Stimulated activated CD4-positive, alpha-beta T cell treated with anti-CD3 and anti-CD28 coated beads, Interleukin-4, amount 100 ng/mL, for 4 hours (primary cell): ENCODE results near the gene ZNF407.
"Not testable (repeated sequence)": the region's sequence is repeated elsewhere in the genome, so short reads cannot be mapped to it uniquely, and the experiment has no call there.

Source experiments
- DNase-seq, 2 experiments: peaks; one replicate each; pipeline ENCODE4 v3.0.0-alpha.2; 2020

ZNF407 gene

DNA sequence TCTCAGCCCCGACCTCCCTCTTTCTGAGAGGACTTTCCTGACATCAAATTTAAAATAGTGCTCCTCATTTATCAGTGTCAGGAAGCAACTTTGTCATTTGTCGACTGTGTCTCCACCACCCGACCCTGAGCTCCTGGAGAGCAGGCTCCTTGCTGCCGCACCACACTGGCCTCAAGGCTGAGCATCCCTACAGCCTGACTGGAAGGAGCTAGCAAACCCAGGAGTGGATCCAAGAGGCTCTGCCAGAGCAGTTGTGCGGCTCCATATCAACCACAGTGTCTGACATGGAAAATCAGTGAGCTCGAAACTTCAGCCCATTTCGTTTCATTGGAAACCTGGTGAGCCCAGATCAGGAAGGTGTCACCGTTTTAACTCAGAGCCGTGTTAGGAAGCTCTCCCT lies 486.1 kb downstream of the ZNF407 start:
- no peak for DNase-seq

DNA sequence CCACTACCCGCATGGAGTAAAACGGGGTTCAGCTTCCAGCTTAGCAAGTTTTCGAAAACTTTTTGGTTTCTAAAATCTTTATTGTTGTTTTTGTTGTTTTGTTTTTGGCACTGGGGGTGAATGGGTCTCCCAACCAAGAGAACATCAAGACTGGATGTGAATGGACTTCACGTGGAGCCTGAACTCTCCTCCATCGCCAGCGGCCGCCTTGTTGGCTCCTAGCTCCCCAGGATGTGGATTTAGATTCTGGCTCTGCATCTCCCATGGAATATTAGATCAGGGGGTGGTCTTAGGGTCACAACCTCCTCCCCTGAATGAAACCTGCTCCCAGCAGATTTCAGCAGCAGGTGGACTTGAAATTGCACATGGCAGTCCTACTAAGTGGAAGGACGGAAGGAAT lies 488.0 kb downstream of the ZNF407 start:
- not testable (repeated sequence) for DNase-seq

DNA sequence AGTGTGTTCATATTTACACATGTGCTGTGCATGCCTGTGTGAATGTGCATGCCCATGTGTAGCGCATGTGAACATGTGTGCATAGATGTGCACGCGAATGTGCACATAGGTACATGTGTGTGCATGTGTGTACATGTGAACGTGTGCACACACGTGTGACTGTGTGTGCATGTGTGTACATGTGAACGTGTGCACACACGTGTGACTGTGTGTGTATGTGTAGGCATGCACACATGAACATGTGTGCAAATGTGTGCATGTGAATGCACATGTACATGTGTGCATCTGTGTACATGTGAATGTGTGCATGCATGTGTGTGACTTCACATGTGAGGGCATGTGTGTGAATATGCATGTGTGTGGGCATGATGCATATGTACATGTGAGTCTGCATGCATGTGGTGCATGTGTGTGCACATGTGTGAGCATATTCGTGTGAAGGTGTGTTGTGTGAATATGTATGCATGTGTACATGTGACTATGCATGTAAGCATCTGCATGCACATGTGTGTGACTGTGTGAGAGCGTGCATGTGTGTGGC lies 488.9 kb downstream of the ZNF407 start:
- DNase-seq: no peak

DNA sequence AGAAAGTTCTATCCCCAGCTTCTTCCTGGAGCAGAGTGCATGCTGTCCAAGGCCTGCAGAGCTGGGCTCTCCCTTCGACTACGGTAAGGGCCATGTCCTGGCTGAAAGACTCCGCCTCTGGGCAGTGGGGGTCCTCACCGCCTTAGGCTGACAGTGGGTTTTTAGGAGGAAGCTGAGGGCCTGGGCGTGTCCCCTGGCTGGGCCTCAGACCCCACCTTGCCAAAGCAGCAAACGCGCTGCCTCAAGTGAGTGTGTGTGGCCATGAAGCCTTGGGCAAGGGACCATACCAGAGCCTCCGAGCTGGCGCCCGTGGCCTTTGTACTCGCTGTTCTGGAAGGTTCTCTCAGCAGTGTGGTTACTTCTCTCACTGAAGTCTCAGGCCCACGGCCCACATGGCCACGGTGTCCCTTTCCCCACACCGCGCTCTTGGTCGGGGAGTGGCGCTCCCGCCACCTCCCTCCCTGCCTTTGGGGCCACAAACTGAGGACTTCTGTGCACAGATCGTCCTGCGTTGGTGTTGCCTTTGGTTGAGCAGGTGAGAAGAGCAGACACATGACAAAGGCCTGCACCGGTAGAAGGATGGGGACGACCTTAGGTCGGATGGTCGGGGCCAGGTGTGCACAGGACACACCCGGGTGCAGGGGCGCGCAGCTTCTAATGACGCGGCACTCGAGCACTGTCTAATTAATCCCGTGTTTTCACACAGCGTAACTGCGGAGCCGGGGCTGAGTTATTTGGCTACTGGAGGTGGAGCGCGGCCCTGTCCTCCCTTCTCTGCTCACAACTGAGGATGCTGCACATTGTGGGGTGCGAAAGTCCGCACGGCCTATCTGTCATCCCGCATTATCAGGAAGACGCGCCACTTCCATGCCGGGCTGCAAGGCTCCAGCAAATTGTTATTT lies 489.7 kb downstream of the ZNF407 start:
- DNase-seq: no peak

DNA sequence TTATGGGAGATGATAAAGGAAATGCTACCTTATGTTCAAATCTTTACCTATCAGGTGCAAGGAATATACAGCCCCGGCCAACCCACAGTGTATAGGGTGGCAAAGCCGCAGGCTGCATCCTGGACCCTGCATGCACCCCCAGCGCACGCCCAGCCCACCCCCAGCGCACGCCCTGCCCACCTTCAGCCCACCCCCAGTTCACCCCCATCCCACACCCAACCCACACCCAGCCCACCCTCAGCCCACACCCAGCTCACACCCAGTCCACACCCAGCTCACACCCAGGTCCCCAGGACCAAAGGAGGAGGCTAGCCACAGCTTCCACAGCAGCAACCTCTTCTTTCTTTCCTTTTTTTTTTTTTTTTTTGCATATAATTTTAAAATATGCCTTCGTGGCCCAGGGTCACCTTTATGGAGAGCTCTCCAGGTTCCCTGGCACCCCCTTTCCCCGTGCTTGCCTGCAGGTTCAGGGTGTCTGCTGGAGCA lies 490.4 kb downstream of the ZNF407 start:
- no peak for DNase-seq

DNA sequence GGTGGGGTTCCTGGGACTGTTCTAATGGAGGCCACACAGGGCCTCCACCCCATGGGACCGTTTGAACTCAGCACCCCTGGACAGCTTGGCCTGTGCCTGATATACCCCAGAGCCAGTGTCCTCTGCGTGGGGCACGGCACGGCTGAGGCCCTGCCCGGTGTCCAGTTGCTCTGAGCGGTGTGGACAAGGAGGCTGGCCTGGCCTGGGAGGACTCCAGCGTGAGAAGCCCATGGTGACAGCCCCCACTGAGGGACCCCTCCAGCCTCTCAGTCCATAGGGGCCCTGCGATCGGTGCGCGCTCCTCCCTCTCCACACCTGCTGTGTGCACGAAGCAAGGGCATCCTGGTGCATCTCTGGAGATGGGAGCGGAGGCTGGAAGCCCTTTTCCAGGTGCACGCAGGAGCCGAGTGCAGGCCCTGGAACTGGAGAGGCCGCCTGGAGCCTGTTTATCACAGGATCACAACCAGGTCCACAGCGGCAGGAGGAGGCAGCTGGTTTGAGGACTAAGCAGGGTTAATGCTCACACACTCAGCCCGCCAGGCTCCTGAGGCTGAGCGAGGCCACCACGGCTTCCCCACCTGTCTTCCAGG lies 491.0 kb downstream of the ZNF407 start:
- no peak for DNase-seq

DNA sequence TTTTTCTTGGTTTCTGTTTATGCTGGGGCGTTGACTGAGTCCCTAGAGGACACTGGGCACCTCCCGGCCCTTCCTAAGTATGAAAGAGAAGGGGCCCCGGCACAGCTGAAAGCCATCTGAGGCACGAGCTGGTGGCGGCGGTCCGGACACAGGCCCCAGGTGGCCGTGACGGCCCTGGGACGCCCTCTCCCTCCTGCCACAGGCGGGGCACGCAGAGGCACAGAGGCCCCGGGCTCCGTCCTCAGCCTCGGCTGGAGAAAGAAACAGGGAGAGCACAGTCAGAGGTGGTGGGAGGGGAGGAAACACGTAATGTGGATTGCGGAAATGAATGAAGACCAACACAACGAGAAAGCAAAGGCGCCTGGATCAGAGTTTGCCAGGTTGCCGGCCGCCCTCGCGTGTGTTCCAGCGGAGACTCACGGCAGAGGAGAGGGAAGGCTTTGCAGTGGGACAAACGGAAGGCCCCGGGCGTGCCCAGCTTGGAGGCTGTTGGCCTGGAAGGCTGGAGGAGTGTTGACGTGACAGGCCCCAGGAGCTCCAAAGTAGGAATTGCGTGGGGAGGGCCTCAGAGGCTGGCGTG lies 492.2 kb downstream of the ZNF407 start:
- DNase-seq: no peak

DNA sequence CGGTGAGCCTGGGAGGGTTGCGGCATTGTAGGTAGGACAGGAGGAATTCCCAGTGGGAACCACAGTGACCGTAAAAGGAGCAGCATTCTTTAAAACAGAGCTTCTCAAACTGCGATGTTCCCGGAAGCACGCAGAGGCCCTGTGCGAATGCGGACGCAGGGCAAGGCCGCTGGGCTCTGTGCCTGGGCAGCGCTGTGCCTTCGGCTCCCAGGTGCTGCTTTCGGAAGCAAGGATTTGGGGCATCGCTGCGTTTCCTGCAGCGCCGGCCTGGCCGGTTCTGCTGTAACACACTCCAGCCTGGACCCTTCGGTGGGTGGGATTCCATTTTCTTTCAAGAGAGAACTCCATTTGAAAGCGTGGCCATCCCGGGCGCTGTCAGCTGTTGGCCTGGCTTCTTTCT lies 492.7 kb downstream of the ZNF407 start:
- DNase-seq: no peak

DNA sequence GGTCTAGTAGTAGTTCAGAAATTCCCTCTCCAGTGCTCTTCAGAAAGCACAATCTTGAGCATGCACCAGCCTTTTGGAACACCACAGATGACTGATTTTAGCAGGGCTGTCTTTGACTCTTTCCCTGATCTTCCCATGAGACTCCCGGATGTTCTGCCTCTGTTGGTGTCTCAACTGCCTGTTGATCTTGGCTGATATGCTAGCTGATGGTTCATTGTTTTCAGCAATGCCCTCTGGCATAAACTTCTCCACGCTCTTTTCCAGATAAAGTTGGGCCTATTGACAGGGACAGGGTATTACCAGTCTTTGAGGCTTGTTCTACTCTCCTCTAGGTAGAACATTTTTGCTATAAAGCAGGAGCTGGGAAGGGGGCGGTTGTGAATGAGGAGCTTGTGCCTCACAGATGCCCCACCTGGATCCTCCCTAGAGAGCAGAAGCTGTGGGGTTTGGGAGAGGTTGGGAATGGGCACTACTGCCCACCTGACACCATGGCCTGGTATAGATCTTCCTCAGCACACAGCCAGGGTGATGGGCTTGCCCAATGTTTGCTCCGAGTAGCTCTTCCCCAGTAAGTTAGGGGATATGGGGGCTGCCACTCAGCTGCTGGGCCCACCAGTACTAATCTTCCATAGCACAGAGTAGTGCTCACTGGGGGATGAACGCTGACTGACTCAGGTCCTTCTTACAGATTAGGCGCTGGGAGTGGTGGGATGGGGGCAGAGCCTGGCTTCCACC lies 500.0 kb downstream of the ZNF407 start:
- DNase-seq: no peak

DNA sequence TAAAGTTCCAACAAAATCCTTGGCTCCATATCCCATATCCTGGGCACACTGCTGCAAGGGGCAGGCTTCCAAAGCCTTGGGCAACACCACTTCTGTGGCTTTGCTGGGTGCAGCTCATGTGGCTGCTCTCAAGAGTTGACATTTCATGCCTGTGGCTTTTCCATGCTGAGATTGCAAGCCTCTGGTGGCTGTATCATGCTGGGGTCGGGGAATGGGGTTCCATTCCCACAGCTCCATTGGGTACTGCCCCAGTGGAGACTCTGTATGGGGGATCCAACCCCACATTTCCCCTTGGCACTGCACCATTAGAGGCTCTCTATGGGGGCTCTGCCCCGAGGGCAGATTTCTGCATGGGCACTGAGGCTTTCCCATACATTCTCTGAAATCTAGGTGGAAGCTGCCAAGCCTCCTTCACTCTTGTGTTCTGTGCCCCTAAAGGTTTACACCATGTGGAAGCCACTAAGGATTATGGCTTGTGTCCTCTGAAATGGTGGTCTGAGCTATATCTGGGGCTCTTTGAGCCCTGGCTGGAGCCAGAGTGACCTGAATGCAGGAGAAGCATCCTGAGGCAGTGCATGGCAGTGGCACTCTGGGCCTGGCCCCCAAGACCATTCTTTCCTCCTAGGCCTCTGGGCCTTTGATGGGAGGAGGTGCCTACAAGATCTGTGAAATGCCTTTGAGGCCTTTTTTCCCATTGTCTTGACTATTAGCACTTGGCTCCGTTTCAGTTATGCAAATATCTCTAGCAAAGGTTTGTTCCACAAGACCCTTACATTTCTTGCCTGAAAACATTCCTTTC lies 503.4 kb downstream of the ZNF407 start:
- DNase-seq: no peak

DNA sequence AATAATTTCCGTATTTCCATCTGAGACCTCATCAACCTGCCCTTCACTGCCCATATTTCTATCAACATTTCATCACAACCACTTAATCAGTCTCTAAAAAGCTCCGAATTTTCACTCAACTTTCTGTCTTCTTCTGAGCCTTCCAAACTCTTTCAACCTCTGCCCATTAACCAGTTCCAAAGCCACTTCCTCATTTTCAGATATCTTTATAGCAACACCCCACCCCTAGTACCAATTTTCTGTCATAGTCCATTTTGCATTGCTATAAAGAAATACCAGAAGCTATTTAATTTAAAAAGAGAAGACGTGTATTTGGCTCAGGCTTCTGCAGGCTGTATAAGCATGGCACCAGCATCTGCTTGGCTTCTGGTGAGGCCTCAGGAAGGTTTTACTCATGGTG lies 504.2 kb downstream of the ZNF407 start:
- DNase-seq: no peak

DNA sequence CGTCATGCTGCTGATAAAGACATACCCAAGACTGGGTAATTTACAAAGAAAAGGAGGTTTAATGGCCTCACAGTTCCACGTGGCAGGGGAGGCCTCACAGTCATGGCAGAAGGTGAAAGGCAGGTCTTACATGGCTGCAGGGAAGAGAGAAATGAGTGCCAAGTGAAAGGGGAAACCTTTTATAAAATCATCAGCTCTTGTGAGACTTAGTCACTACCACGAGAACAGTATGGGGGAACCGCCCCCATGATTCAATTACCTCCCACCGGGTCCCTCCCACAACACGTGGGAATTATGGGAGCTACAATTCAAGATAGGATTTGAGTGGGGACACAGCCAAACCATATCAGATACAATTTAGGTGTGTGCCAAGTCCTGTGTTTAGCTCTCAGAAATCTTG lies 506.4 kb downstream of the ZNF407 start:
- not testable (repeated sequence) for DNase-seq

DNA sequence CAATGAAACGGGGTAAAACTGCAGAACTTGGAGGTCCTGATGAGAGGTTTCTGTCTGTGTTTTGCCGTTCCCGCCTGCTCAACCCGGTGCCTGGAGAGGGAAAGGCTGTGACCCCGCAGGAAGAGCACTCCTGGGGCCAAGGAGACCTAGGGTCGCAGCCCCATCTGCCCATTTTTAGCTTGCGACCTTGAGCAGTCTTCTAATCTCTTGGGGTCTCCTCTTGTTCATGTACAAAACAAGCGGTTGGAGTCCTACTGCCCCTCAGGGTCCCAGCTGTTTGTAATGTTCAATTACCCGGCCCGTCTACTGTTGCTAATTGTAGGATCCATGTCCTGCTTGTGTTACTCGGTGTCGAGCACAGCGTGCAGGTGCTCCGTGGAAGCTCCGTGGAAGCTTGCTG lies 506.8 kb downstream of the ZNF407 start:
- DNase-seq: no peak

DNA sequence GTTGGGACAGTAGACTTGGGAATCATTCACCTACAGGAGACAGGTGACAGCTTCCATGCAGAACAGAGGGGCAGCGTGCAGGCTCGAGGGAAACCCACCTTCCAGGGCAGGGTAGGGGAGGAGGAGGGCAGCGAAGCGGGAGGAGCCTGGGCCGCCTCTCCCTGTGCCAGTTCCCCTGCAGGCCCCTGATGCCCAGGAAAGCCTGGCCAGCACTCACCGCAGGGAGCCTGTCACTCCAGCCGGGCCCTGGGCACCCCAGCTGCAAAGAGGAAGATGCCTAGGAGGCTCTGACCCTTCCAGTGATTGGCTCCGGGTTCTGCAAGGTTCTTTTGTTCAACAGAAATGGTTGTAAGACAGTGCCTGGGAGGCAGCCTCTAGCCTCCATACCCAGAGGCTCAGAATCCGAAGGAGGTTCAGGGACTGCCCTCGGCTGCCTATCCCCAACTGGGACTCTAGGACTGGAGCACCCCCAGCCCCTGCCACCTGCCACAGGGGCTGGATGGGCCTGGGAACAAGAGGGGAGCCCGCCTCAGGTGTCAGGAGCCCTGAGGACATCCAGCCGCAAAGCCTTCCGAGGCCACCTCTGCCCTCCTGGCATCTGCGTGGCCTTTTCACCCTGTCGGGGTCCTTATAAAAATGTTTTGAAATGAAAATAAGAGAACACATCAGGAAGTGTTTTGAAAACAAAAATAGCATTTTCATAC lies 508.0 kb downstream of the ZNF407 start:
- no peak for DNase-seq

DNA sequence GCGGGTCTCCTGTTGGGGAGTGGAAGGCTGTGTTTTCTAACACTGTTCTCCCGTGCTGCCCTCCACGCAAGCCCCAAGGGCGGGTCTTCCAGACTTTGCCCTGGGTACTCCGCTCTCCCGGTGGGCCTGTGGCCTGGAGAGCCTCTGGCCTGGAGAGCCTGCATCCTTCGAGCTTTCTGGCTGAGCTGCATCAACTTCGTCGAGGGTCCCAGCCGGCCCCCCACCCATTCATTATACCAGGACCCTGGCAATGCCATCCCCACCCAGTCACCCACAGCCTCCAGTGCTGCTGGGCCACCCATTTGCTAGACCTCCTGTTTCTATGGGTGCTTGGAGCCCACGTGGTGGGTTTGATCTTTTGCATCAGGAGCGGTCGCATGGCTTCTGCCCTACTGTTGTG lies 509.1 kb downstream of the ZNF407 start:
- no peak for DNase-seq

DNA sequence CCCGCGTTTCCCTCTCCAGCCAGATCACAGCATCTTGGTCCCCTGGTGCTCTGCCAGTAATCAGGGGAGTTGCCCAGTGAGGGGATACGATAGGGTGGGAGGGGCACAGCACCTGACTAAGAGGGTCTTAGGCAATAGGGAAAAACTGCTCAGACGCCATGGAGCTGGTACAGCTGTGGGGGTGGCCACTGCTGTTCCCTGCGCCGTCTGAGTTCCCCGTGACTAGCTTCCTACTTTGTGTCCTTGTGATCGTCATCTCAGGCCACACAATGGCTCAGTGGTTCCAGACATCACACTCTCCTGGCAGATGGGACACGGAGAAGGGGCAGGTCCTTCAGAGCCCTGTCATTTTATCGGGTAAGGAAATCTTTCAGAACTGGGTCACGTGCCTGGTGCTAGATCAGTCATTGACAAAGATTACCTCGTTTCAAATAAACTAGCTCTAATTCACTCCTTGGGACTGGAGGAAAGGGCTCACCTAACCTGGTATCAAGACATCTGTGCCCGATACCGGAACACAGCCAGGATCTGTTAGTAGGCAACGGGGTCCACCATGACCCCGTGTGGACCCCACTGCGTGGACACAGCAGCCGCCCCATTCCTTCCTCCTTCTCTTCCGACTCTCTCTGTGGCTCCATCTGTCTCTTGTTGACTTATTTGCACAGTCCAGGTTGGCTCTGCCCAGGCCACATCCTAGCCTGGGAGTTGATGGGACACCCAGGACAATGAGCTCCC lies 509.7 kb downstream of the ZNF407 start:
- no peak for DNase-seq

DNA sequence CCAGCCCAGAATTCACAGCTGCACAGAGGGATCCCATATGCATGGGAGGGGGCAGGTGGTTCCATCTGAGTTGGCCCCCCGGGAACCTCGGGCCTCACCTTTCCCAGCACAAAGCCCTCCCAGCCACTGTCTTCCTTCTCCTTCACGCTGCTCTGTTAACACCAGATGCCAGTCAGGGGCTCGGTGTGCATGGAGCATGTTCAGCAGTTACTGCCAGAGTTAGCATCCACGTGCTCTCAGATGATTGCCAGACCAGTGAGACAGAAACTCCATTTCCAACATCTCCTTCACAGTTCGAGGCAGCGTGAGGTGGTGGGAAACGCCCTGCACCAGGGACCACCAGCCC lies 510.2 kb downstream of the ZNF407 start:
- no peak for DNase-seq

DNA sequence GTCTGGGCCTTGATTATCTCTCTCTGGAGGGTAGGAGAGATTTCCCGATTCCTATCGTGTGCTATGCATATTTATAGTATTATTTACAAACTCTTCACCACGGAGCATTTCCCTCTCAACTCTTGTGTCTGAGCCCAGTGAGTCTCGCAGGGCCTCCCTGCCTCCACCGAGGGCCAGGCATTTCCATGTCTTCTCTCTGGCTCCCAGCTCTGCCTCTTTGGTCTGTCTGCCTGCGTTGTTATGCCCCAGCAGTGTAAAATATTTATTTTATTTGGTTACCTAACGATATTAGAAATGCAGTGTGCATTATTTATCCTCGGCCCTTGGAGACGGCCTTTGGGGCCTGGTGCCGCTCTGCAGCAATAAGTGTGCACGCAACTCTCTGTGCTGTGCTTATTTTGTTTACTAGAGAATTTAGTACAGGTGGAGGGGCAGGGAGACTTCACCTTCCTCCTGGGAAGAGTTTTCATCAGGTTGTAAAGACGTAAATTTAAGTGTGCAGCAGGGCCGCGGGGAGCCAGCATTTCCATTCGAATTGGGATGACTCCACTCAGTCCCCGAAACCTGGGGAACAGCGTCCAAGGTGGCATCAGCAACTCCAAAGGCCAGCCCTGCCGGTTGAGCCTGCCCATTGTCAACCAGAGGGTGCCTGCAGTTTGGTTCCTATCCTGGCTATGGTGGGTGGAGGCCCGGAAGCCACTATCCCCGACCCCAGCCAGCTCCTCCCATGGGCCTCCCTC lies 511.1 kb downstream of the ZNF407 start:
- DNase-seq: no peak

DNA sequence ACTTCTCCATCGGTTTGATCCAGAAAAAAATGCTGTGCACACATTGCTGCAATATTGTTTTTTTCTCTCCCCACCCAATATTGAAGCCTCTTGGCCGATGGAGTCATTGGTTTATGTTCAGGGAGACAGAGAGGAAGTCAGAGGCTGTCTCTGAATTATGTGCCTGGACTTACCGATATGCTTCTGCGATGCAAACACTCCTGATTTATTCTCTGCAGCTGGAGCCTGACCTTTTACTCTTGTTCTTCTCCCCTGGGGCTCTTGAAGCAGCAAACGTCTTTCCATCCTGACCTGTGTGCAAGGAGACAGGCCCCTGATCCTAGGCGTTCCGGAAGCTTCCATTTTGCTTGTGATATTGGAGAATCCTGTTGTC lies 511.6 kb downstream of the ZNF407 start:
- no peak for DNase-seq

DNA sequence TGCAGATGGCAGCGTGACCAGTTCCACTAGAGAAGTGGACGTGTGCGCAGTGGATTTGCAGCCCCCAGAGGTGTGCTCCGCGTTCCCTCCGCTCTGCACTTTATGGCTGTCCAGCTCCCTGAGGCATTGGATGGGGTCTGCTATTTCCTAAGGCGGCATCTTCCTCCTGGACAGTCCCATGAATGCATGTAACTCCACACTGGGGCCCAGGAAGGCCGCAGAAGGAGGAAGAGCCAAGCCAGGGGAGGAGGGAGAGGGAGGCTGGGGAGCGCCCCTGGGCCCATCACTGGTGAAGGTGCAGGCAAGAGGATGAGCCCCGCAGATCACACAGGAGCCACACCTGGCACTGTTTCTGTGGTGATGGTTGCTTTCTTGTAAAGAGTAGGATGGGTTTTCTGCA lies 512.1 kb downstream of the ZNF407 start:
- DNase-seq: no peak
